Caco-2 (cell line): ENCODE results near the gene SMC1B. TPM values are rescaled to one million over a fixed set of nuclear protein-coding genes. Genes with fewer than 3 reads are reported as not detected.
A peak's percentile ranks its signal among the peaks of the same experiment; 100 is the strongest.

Experiments
- BruUV-seq: library from RNA; stranded (reverse); fragments of 400-500 nt; replicated peaks from 2 replicates; lab custom pipeline; 2021; lab: Mats Ljungman, UMichigan
- CTCF ChIA-PET: fragments of 300-600 bp; sonication (Branson Sonifier 250); formaldehyde crosslinking; loops from one replicate; lab custom pipeline; 2022; ENCODE audit warnings: antibody characterized with exemption; lab: Charles Lee
- POLR2A ChIA-PET: fragments of 300-600 bp; sonication (Branson Sonifier 250); formaldehyde crosslinking; loops from one replicate; lab custom pipeline; 2022; ENCODE audit warnings: antibody characterized with exemption; lab: Charles Lee
- DNase-seq, 2 experiments: peaks; one replicate each; pipeline versions ENCODE4 v3.0.0 to v3.0.0-alpha.2; 2020 to 2022
- H3K27me3 ChIP-seq: replicated peaks from 2 replicates; pipeline ENCODE4 v1.6.0; 2011; ENCODE audit warnings: low read length; ENCODE audit not compliant: control insufficient read depth, insufficient read depth
- H3K36me3 ChIP-seq: 2 replicates; pipeline ENCODE4 v1.5.1; 2011; ENCODE audit warnings: low read length; ENCODE audit not compliant: control insufficient read depth, insufficient read depth
- H3K4me1 ChIP-seq: fragments of 250-450 bp; sonication (Bioruptor Pico); 2 replicates; pipeline ENCODE4 v1.5.1; 2020; ENCODE audit warnings: mild to moderate bottlenecking
- H3K4me3 ChIP-seq: 2 replicates; pipeline ENCODE4 v1.5.1; 2011; ENCODE audit warnings: low read depth, mild to moderate bottlenecking, control low read depth, low read length
- H3K9me3 ChIP-seq: fragments of 250-450 bp; sonication (Bioruptor Pico); 2 replicates; pipeline ENCODE4 v1.5.1; 2020; ENCODE audit warnings: mild to moderate bottlenecking, moderate library complexity
- H3K27ac Mint-ChIP-seq: one replicate; pipeline ENCODE4 v1.8.0; 2022; ENCODE audit warnings: mixed read lengths; ENCODE audit not compliant: unreplicated experiment
- H3K27me3 Mint-ChIP-seq: one replicate; pipeline ENCODE4 v1.8.0; 2022; ENCODE audit warnings: mixed read lengths; ENCODE audit not compliant: insufficient read depth, unreplicated experiment
- H3K36me3 Mint-ChIP-seq: one replicate; pipeline ENCODE4 v1.8.0; 2022; ENCODE audit warnings: mild to moderate bottlenecking, mixed read lengths; ENCODE audit not compliant: insufficient read depth, unreplicated experiment
- H3K4me1 Mint-ChIP-seq: one replicate; pipeline ENCODE4 v1.8.0; 2022; ENCODE audit warnings: low read depth, mixed read lengths; ENCODE audit not compliant: unreplicated experiment
- H3K4me3 Mint-ChIP-seq: one replicate; pipeline ENCODE4 v1.8.0; 2022; ENCODE audit warnings: mild to moderate bottlenecking, moderate library complexity, mixed read lengths; ENCODE audit not compliant: unreplicated experiment
- H3K9me3 Mint-ChIP-seq: one replicate; pipeline ENCODE4 v1.8.0; 2022; ENCODE audit warnings: mixed read lengths; ENCODE audit not compliant: unreplicated experiment
- CTCF ChIP-seq, 2 experiments: fragments of 200-600 bp in 1 of 2; IDR thresholded peaks; 1 replicate in 1 of 2; 2 replicates in 1 of 2; pipeline versions ENCODE4 v1.5.1 to v1.8.0; 2011 to 2022; ENCODE audit warnings: antibody characterized with exemption in 1 of 2, control low read depth in 1 of 2, inconsistent platforms in 1 of 2, low read depth in 1 of 2, low read length in 1 of 2, mild to moderate bottlenecking in 1 of 2, moderate library complexity in 1 of 2; ENCODE audit not compliant: insufficient read depth in 1 of 2, severe bottlenecking in 1 of 2, unreplicated experiment in 1 of 2
- intact Hi-C: fragments of 100-400 bp; cut with micrococcal nuclease; formaldehyde crosslinking; loops from one replicate; pipeline ENCODE4 v1.10.0; 2022; ENCODE audit not compliant: unreplicated experiment
- total RNA-seq: library from RNA; stranded (reverse); gene quantifications from 2 replicates; pipeline ENCODE4 v1.2.3, GENCODE V29; 2022

The SMC1B gene
- total RNA-seq, 1 experiment from 2014 or later: 5.3 TPM

- CTCF ChIA-PET: no interaction called here
- Mint-ChIP-seq H3K9me3 (no peaks in the 10 kb centered on the region), H3K27me3 (no peaks in the 10 kb centered on the region), H3K4me1 (no peaks in the 10 kb centered on the region), H3K27ac (no peak overlapping the region), H3K4me3 (no peak overlapping the region), H3K36me3 (peaks cover 79% of the 10 kb centered on the region)
- Histone ChIP-seq H3K4me3 (no peak overlapping the region), H3K36me3 (peaks cover 3% of the 10 kb centered on the region; the same call in 1 of the 2 replicates), H3K4me1 (no peaks in the 10 kb centered on the region), H3K9me3 (no peaks in the 10 kb centered on the region), H3K27me3 (no peaks in the 10 kb centered on the region)
- BruUV-seq: no TSS peak
- no peak for TF ChIP-seq CTCF (IDR thresholded peaks at IDR 0.05; ENCODE audit: insufficient read depth in 1 of 2, low read depth in 1 of 2, low read length in 1 of 2, severe bottlenecking in 1 of 2, unreplicated experiment in 1 of 2)
- intact Hi-C loops: no loop called here
- POLR2A ChIA-PET: no interaction called here
- no peak for DNase-seq
Measured at GRCh38 chr22:45335854-45336522, 77.4 kb downstream of the SMC1B start.

- POLR2A ChIA-PET: interaction anchor here (0.8 kb wide), 1 partner anchor 79 kb away, joined by 7 read pairs; no protein-coding TSS in a partner anchor
- intact Hi-C loops: no loop called here
- CTCF ChIA-PET: interaction anchor here (0.6 to 1.2 kb wide), 2 partner anchors 30 to 101 kb away, joined by 4 to 5 read pairs; no protein-coding TSS in a partner anchor
- Mint-ChIP-seq H3K27ac (no peak overlapping the region), H3K4me1 (no peaks in the 10 kb centered on the region), H3K27me3 (no peaks in the 10 kb centered on the region), H3K36me3 (peaks cover 79% of the 10 kb centered on the region), H3K4me3 (no peak overlapping the region), H3K9me3 (no peaks in the 10 kb centered on the region)
- peaks cover 3% of the 10 kb centered on the region; the same call in 1 of the 2 replicates for H3K36me3 ChIP-seq
- H3K4me3 ChIP-seq: no peak overlapping the region
- no peak for TF ChIP-seq CTCF (IDR thresholded peaks at IDR 0.05; ENCODE audit: insufficient read depth in 1 of 2, low read depth in 1 of 2, low read length in 1 of 2, severe bottlenecking in 1 of 2, unreplicated experiment in 1 of 2)
- no TSS peak for BruUV-seq
- H3K27me3 ChIP-seq: no peaks in the 10 kb centered on the region
- H3K4me1 ChIP-seq: no peaks in the 10 kb centered on the region
- DNase-seq: peak in 1 of 2 experiments; percentile 37
- H3K9me3 ChIP-seq: no peaks in the 10 kb centered on the region
Measured at GRCh38 chr22:45335021-45335818, 78.2 kb downstream of the SMC1B start.

- Mint-ChIP-seq H3K4me3 (no peak overlapping the region), H3K36me3 (peaks cover 75% of the 10 kb centered on the region), H3K27ac (no peak overlapping the region), H3K9me3 (no peaks in the 10 kb centered on the region), H3K4me1 (no peaks in the 10 kb centered on the region), H3K27me3 (no peaks in the 10 kb centered on the region)
- H3K27me3 ChIP-seq: no peaks in the 10 kb centered on the region
- ChIA-PET POLR2A (no interaction called here), CTCF (interaction anchor here (1.2 kb wide), 1 partner anchor 101 kb away, joined by 5 read pairs; no protein-coding TSS in a partner anchor)
- intact Hi-C loops: no loop called here
- TF ChIP-seq CTCF (IDR thresholded peaks at IDR 0.05; ENCODE audit: insufficient read depth in 1 of 2, low read depth in 1 of 2, low read length in 1 of 2, severe bottlenecking in 1 of 2, unreplicated experiment in 1 of 2): no peak
- no TSS peak for BruUV-seq
- no peak overlapping the region for H3K4me3 ChIP-seq
- H3K9me3 ChIP-seq: no peaks in the 10 kb centered on the region
- peaks cover 3% of the 10 kb centered on the region; the same call in 1 of the 2 replicates for H3K36me3 ChIP-seq
- H3K4me1 ChIP-seq: no peaks in the 10 kb centered on the region
- no peak for DNase-seq
Measured at GRCh38 chr22:45334528-45334927, 78.9 kb downstream of the SMC1B start.
